GM18861 (cell line): ENCODE measurements around the gene CAMKMT.

Experiments
- ATAC-seq: cut with Tn5 transposase; IDR thresholded peaks from one replicate; pipeline ENCODE4 v1.9.1; 2021; ENCODE audit not compliant: unreplicated experiment

The CAMKMT gene

DNA sequence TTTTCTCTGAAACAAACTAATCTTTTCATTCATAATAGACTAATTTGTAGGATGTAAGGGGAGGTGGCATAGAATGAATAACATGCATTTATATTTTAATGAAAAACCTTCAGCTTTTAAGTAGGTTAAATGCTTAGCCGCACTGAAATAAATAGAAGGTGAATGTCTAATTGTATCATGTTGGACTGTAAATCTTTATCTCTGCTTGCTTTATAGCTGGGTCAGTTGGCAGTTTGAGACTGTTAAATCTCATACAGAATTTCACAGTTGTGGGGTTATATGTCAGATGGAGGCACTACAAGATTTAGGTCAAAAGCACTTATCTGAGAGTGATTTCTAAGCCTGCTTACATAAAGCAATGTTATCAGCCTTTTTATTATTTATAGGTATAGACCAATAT lies 405.0 kb downstream of the CAMKMT start:
- no peak for ATAC-seq

GRCh38 chr2:44767691-44768090 lies 405.9 kb downstream of the CAMKMT start:
- ATAC-seq, result no peak

GRCh38 chr2:44768438-44769236 lies 406.9 kb downstream of the CAMKMT start:
- ATAC-seq, result no peak

- no peak for ATAC-seq
Observed at GRCh38 chr2:44769349-44770011, 407.7 kb downstream of the CAMKMT start.

- ATAC-seq, result no peak
Observed at GRCh38 chr2:44770221-44771195, 408.8 kb downstream of the CAMKMT start.

DNA sequence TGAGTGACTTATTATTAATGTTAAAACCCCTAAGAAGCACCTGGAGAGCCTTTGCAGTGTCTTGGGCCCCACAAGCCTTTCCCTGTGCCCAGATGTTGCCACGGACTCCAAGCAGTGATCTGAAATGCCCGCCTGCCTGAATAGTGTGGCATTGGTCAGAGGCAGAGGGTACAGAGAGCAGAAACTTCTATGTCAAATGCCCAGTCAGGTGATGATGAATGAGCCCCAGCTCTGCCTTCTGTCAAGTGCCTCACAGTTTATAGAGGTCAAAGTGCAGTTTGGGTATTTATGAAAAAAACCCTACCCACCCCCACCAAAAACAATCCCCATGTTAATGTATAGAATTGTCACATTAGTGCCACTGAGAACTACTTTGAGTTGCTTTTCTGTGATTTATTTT lies 409.8 kb downstream of the CAMKMT start:
- ATAC-seq, result no peak

DNA sequence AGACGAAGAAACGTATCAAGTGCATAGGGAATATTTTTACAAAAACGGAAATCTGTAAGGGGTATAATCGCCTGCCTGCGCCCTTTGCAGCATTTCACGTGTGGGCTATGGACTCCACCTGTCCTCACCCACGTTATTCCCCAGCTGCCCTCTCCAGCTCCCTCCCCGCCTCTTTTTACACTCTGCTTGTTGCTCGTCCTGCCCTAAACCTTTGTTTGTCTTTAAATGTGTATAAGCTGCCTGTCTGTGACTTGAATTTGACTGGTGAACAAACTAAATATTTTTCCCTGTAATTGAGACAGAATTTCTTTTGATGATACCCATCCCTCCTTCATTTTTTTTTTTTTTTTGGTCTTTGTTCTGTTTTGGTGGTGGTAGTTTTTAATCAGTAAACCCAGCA lies 410.4 kb downstream of the CAMKMT start:
- ATAC-seq, result no peak

GRCh38 chr2:44772669-44773378 lies 411.1 kb downstream of the CAMKMT start:
- ATAC-seq, result no peak

- no peak for ATAC-seq
Observed at GRCh38 chr2:44774826-44775492, 413.2 kb downstream of the CAMKMT start.

DNA sequence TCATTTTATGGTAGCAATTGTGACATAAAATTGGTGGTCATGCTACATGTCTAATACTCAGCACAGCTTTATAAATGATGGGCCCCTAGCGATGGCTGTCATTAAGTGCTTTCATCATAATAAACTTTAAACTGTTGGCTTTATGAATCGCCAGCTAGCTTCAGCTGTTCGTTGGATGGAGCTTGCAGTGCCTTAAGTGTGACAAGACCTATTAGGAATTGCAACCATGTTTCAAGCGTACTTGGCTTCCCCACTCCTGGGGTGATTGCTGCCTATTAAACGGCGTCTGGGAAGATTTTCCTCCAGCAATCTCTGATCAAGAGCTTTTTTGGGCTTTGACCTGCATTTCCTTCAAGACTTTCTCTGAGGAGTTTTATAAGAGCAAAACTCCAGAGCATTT lies 415.3 kb downstream of the CAMKMT start:
- ATAC-seq, result no peak

DNA sequence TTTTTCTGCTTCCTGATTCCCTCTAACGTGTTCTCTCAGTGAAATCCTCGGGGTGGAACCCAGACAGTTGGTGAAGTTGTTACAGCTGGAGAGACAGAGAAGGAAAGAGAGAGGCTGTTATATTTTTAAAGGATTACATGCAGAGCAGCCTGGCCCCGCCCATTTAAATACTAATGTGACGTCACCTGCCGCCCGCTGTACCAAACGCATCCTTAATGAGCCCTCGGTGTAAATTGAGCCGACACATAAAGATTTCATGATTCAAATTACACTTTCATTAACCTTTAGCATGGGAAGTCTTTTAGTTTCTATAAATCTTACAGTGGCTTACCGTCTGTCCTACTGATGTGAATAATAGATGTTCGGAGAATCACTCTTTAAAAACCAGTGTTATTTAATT lies 415.8 kb downstream of the CAMKMT start:
- ATAC-seq, result no peak

DNA sequence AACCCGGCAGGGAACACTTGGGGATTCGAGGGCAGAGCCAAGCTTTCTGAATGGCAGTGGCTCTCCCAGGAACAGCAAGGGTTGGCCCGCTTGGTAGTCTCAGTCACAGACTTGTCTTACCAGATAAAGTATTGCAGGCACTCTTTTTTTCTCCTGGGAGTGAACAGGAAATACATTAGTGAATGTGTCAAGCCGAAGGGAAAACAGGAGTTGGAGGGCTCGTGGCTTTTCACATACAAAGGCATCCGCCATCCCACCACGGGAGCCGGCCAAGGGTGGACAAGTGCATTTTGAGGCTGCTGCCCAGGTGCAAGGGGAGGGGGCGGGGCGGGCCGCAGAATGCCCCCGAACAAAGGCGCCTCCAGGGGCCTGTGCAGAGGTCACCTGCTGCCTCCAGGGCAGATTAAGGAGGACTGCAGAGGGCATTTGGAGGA lies 416.5 kb downstream of the CAMKMT start:
- ATAC-seq, result peak; percentile 23

GRCh38 chr2:44778671-44779476 lies 417.1 kb downstream of the CAMKMT start:
- ATAC-seq, result peak; percentile 85

GRCh38 chr2:44779793-44780192 lies 418.0 kb downstream of the CAMKMT start:
- no peak for ATAC-seq

GRCh38 chr2:44780406-44780805 lies 418.7 kb downstream of the CAMKMT start:
- no peak for ATAC-seq

GRCh38 chr2:44785433-44785832 lies 423.7 kb downstream of the CAMKMT start:
- ATAC-seq, result no peak

GRCh38 chr2:44786045-44786816 lies 424.5 kb downstream of the CAMKMT start:
- no peak for ATAC-seq

DNA sequence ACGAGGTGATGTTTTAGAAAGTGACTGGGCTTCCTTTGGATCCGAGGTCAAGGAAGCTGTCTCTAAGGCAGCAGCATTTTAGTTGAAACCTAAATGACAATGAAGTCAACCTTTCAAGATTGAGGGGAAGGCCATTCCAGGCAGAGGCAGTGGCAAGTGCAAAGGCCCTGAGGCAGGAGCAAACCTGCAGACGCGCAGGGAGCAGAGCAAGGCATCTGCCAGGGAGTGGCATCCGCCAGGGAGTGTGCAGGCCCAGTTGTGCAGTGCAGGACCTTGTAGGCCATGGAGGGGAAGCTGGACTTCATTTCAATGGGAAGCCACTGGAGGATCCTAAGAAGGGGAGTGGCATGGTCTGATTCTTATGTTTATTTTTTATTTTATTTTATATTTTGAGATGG lies 425.1 kb downstream of the CAMKMT start:
- no peak for ATAC-seq

DNA sequence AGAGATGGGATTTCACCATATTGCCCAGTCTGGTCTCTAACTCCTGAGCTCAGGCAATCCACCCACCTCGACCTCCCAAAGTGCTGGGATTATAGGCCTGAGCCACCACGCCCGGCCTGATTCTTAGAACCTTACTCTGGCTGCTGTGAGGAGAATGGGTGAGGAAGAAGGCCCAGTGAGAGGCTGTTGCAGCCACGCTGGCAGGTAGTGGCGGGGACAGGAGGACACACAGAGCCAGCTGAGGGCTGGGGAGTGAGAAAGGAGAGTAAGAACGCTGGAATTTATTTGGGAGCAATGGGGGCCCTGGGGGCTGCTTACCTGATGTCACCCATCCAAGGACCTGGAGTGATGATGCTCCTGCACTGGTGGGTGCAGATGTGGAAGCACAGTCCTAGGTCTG lies 425.9 kb downstream of the CAMKMT start:
- no peak for ATAC-seq
